ENCODE results near the gene SDSL. TPM values are rescaled to one million over a fixed set of nuclear protein-coding genes. Genes with fewer than 3 reads are reported as not detected.

Gene SDSL
- total RNA-seq, 1 experiment from 2014 or later = 19.9 TPM

GRCh38 chr12:113385282-113385882 lies 36.8 kb upstream of the SDSL start:
- DNase-seq = no peak
- no TSS peak for BruUV-seq (replicated peaks)
- intact Hi-C loops (cut with micrococcal nuclease; ENCODE audit: unreplicated experiment) = loop anchor here (2.0 kb wide), 1 partner anchor 33 kb away; no protein-coding TSS in a partner anchor
- H3K27ac Mint-ChIP-seq (ENCODE audit: unreplicated experiment) = no peak overlapping the region
- no peaks in the 10 kb centered on the region for H3K27me3 Mint-ChIP-seq (ENCODE audit: unreplicated experiment)
- no peaks in the 10 kb centered on the region for H3K4me1 Mint-ChIP-seq (ENCODE audit: low read depth, unreplicated experiment)
- CTCF ChIA-PET = no interaction called here
- H3K36me3 Mint-ChIP-seq (ENCODE audit: insufficient read depth, unreplicated experiment) = peaks cover 6% of the 10 kb centered on the region
- H3K4me3 Mint-ChIP-seq (ENCODE audit: low read depth, unreplicated experiment) = no peak overlapping the region
- no peak for TF ChIP-seq CTCF (IDR thresholded peaks at IDR 0.05; ENCODE audit: unreplicated experiment)
- no peaks in the 10 kb centered on the region for H3K9me3 Mint-ChIP-seq (ENCODE audit: low read depth, unreplicated experiment)

GRCh38 chr12:113386866-113387566 lies 35.2 kb upstream of the SDSL start:
- Mint-ChIP-seq H3K36me3 (ENCODE audit: insufficient read depth, unreplicated experiment) (peaks cover 6% of the 10 kb centered on the region), H3K27me3 (ENCODE audit: unreplicated experiment) (no peaks in the 10 kb centered on the region), H3K27ac (ENCODE audit: unreplicated experiment) (no peak overlapping the region), H3K4me3 (ENCODE audit: low read depth, unreplicated experiment) (no peak overlapping the region), H3K4me1 (ENCODE audit: low read depth, unreplicated experiment) (no peaks in the 10 kb centered on the region), H3K9me3 (ENCODE audit: low read depth, unreplicated experiment) (no peaks in the 10 kb centered on the region)
- CTCF ChIA-PET = no interaction called here
- intact Hi-C loops (cut with micrococcal nuclease; ENCODE audit: unreplicated experiment) = no loop called here
- TF ChIP-seq CTCF (IDR thresholded peaks at IDR 0.05; ENCODE audit: unreplicated experiment) = no peak
- BruUV-seq (replicated peaks) = no TSS peak
- no peak for DNase-seq

GRCh38 chr12:113387631-113388030 lies 34.5 kb upstream of the SDSL start:
- no peaks in the 10 kb centered on the region for H3K4me1 Mint-ChIP-seq (ENCODE audit: low read depth, unreplicated experiment)
- CTCF ChIA-PET = no interaction called here
- no peak overlapping the region for H3K4me3 Mint-ChIP-seq (ENCODE audit: low read depth, unreplicated experiment)
- no peak overlapping the region for H3K27ac Mint-ChIP-seq (ENCODE audit: unreplicated experiment)
- BruUV-seq (replicated peaks) = no TSS peak
- intact Hi-C loops (cut with micrococcal nuclease; ENCODE audit: unreplicated experiment) = no loop called here
- no peak for TF ChIP-seq CTCF (IDR thresholded peaks at IDR 0.05; ENCODE audit: unreplicated experiment)
- H3K9me3 Mint-ChIP-seq (ENCODE audit: low read depth, unreplicated experiment) = no peaks in the 10 kb centered on the region
- no peak for DNase-seq
- H3K27me3 Mint-ChIP-seq (ENCODE audit: unreplicated experiment) = no peaks in the 10 kb centered on the region
- H3K36me3 Mint-ChIP-seq (ENCODE audit: insufficient read depth, unreplicated experiment) = peaks cover 6% of the 10 kb centered on the region

GRCh38 chr12:113388351-113388750 lies 33.8 kb upstream of the SDSL start:
- Mint-ChIP-seq H3K9me3 (ENCODE audit: low read depth, unreplicated experiment) (no peaks in the 10 kb centered on the region), H3K27ac (ENCODE audit: unreplicated experiment) (no peak overlapping the region), H3K36me3 (ENCODE audit: insufficient read depth, unreplicated experiment) (peaks cover 6% of the 10 kb centered on the region), H3K4me3 (ENCODE audit: low read depth, unreplicated experiment) (no peak overlapping the region), H3K27me3 (ENCODE audit: unreplicated experiment) (no peaks in the 10 kb centered on the region), H3K4me1 (ENCODE audit: low read depth, unreplicated experiment) (no peaks in the 10 kb centered on the region)
- TF ChIP-seq CTCF (IDR thresholded peaks at IDR 0.05; ENCODE audit: unreplicated experiment) = no peak
- BruUV-seq (replicated peaks) = no TSS peak
- CTCF ChIA-PET = no interaction called here
- intact Hi-C loops (cut with micrococcal nuclease; ENCODE audit: unreplicated experiment) = no loop called here
- DNase-seq = no peak

All from Calu3 (cell line).